GM23338 (cell line): ENCODE results near the gene TSHZ3. TPM values are rescaled to one million over a fixed set of nuclear protein-coding genes. Genes with fewer than 3 reads are reported as not detected.
A peak's percentile ranks its signal among the peaks of the same experiment; 100 is the strongest.

Experiments used
- ATAC-seq: fragments of 200-7000 bp; cut with Tn5 transposase; 3 replicates; pipeline ENCODE4 v1.9.1; 2020
- DNase-seq: peaks from one replicate; pipeline ENCODE4 v3.0.0-alpha.2; 2015; ENCODE audit warnings: low spot score
- H2AFZ ChIP-seq: fragments of 200-600 bp; sonication (generic); 2 replicates; pipeline ENCODE4 v1.8.0; 2016; ENCODE audit warnings: antibody characterized with exemption, mild to moderate bottlenecking, moderate library complexity
- H3F3A ChIP-seq: fragments of 200-600 bp; sonication (generic); replicated peaks from 2 replicates; pipeline ENCODE4 v1.8.0; 2017; ENCODE audit warnings: antibody characterized with exemption, mixed run types, low read depth
- H3K27ac ChIP-seq: fragments of 200-600 bp; sonication (generic); 2 replicates; pipeline ENCODE4 v1.6.1; 2016; ENCODE audit warnings: low read depth
- H3K27me3 ChIP-seq: fragments of 200-600 bp; sonication (generic); 2 replicates; pipeline ENCODE4 v1.8.0; 2016; ENCODE audit warnings: mild to moderate bottlenecking, mixed run types, moderate library complexity; ENCODE audit not compliant: insufficient read depth
- H3K36me3 ChIP-seq: fragments of 200-600 bp; sonication (generic); 2 replicates; pipeline ENCODE4 v1.8.0; 2016; ENCODE audit warnings: mild to moderate bottlenecking; ENCODE audit not compliant: insufficient read depth
- H3K4me1 ChIP-seq: fragments of 200-600 bp; sonication (generic); 2 replicates; pipeline ENCODE4 v1.8.0; 2016; ENCODE audit warnings: mild to moderate bottlenecking, moderate library complexity; ENCODE audit not compliant: insufficient read depth
- H3K4me2 ChIP-seq: fragments of 200-600 bp; sonication (generic); 2 replicates; pipeline ENCODE4 v1.7.1; 2017; ENCODE audit warnings: mixed run types
- H3K4me3 ChIP-seq: fragments of 200-600 bp; sonication (generic); 2 replicates; pipeline ENCODE4 v1.6.1; 2016; ENCODE audit warnings: mixed run types
- H3K79me2 ChIP-seq: fragments of 200-600 bp; sonication (generic); replicated peaks from 2 replicates; pipeline ENCODE4 v1.8.0; 2017; ENCODE audit warnings: mild to moderate bottlenecking; ENCODE audit not compliant: insufficient read depth
- H3K9me2 ChIP-seq: fragments of 200-600 bp; sonication (generic); 2 replicates; pipeline ENCODE4 v1.8.0; 2017; ENCODE audit not compliant: insufficient read depth
- H4K20me1 ChIP-seq: fragments of 200-600 bp; sonication (generic); replicated peaks from 2 replicates; pipeline ENCODE4 v1.8.0; 2017; ENCODE audit warnings: mild to moderate bottlenecking; ENCODE audit not compliant: insufficient read depth
- H3K27ac Mint-ChIP-seq: 2 replicates; pipeline ENCODE4 v1.8.0; 2020; ENCODE audit warnings: inconsistent platforms, mild to moderate bottlenecking, moderate library complexity, mixed read lengths
- H3K27me3 Mint-ChIP-seq: 3 replicates; pipeline ENCODE4 v1.8.0; 2022; ENCODE audit warnings: low read depth, mild to moderate bottlenecking, moderate library complexity, mixed read lengths, inconsistent platforms; ENCODE audit not compliant: insufficient read depth, poor library complexity
- H3K36me3 Mint-ChIP-seq: 3 replicates; pipeline ENCODE4 v1.8.0; 2021; ENCODE audit warnings: low read depth, mild to moderate bottlenecking, inconsistent platforms, moderate library complexity, mixed read lengths
- H3K4me1 Mint-ChIP-seq: 3 replicates; pipeline ENCODE4 v1.8.0; 2020; ENCODE audit warnings: mild to moderate bottlenecking, inconsistent platforms, mixed read lengths
- H3K4me3 Mint-ChIP-seq: 3 replicates; pipeline ENCODE4 v1.8.0; 2021; ENCODE audit warnings: moderate library complexity, mild to moderate bottlenecking, inconsistent platforms, mixed read lengths
- H3K9me3 Mint-ChIP-seq: 3 replicates; pipeline ENCODE4 v1.8.0; 2020; ENCODE audit warnings: moderate library complexity, mild to moderate bottlenecking, inconsistent platforms, mixed read lengths
- CREB1 ChIP-seq: fragments of 250-450 bp; sonication (Bioruptor Pico); IDR thresholded peaks from 2 replicates; pipeline ENCODE4 v1.5.0; 2020; ENCODE audit warnings: low read depth, mild to moderate bottlenecking, moderate library complexity
- CTCF ChIP-seq, 2 experiments: fragments of 200-600 bp in 1 of 2; sonication (generic) in 1 of 2; conservative IDR thresholded peaks; 2 replicates each; pipeline versions ENCODE4 v1.5.1 to v1.6.1; 2016 to 2017; ENCODE audit warnings: antibody characterized with exemption in 2 of 2, low read depth in 2 of 2, mild to moderate bottlenecking in 2 of 2, moderate library complexity in 1 of 2
- EZH2 ChIP-seq: fragments of 200-600 bp; sonication (generic); IDR thresholded peaks from one replicate; pipeline ENCODE4 v1.8.0; 2017; ENCODE audit warnings: antibody characterized with exemption, mild to moderate bottlenecking, low read depth; ENCODE audit not compliant: unreplicated experiment
- EZH2phosphoT487 ChIP-seq: fragments of 200-600 bp; sonication (generic); IDR thresholded peaks from one replicate; pipeline ENCODE4 v1.8.1; 2018; ENCODE audit warnings: antibody characterized with exemption; ENCODE audit not compliant: unreplicated experiment
- POLR2AphosphoS5 ChIP-seq: IDR thresholded peaks from 2 replicates; pipeline ENCODE4 v1.6.1; 2016; ENCODE audit warnings: antibody characterized with exemption, low read depth
- ZNF331 ChIP-seq: fragments of 250-450 bp; sonication (Bioruptor Pico); IDR thresholded peaks from 2 replicates; pipeline ENCODE4 v1.5.0; 2020; ENCODE audit warnings: low read depth, mild to moderate bottlenecking, moderate library complexity
- ZNF462 ChIP-seq: fragments of 250-450 bp; sonication (Bioruptor Pico); IDR thresholded peaks from 2 replicates; pipeline ENCODE4 v1.5.0; 2020; ENCODE audit warnings: mild to moderate bottlenecking, moderate library complexity
- polyA plus RNA-seq: library from polyadenylated mRNA; unstranded; fragments of >200 nt; fragmentation: Nextera tagmentation; extraction: Ambion mirVana; gene quantifications from 2 replicates; pipeline ENCODE4 v1.2.1, GENCODE V29; 2016
- total RNA-seq: library from RNA; depleted of rRNA; stranded (reverse); fragments of >200 nt; shearing (Covaris generic); gene quantifications from 2 replicates; pipeline ENCODE4 v1.2.3, GENCODE V29; 2014
- TF ChIP-seq, protein P1 (sequence below): IDR thresholded peaks from 2 replicates; pipeline ENCODE4 v1.6.1; 2016; ENCODE audit warnings: antibody characterized with exemption

The TSHZ3 gene
- total and polyA plus RNA-seq, 2 experiments from 2014 or later = 3.8 to 8.9 TPM

- TF ChIP-seq CREB1 (CRISPR knock-in tag) = no peak
- TF ChIP-seq, protein P1, sequence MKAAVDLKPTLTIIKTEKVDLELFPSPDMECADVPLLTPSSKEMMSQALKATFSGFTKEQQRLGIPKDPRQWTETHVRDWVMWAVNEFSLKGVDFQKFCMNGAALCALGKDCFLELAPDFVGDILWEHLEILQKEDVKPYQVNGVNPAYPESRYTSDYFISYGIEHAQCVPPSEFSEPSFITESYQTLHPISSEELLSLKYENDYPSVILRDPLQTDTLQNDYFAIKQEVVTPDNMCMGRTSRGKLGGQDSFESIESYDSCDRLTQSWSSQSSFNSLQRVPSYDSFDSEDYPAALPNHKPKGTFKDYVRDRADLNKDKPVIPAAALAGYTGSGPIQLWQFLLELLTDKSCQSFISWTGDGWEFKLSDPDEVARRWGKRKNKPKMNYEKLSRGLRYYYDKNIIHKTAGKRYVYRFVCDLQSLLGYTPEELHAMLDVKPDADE = no peak
Observed at GRCh38 chr19:31355665-31356289, 6.5 kb upstream of the TSHZ3 start (continued).

DNA sequence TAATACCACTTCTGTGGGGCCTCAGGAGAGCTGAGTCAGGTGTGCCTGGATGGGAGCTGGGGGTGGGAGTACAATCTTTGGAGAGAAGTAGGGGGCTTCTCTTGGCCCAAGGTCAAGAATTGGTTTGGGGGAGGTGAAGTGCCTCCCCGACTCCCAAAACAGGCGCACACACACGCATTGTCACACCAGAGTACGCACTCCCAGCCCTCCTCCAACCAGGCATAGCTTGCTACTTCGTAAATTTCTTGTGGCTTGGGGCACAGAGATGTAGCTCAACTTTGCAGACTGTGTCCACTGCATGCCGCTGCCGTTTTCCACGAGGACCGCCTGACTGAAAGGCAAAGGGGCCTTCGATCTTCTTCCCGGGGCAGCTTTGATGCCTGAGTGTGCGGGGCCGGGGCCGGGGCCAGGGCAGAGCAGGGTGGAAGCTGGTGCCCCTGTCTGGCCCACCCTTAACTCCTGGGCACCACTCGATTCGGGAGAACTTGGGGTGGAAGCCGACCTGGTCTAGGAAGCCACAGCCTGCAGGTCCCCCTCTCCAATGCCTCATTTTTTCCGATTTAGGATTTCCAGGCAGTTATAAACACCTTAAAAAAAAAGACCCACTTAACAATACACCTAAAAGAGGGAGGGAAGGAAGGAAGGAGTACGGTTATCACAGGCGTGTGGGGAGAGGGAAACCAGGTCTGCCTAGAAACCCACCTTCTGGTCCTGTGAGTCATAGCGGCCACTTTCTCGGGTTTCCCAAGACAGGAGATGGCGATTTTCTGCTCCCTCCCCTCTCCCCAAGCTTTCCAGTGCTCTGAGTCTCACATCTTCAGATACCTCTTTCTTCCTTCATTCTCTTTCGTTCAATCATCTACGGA, 5.8 kb upstream of the TSHZ3 start:
- Histone ChIP-seq H3K27me3 (peaks cover 73% of the 10 kb centered on the region), H3K79me2 (no peaks in the 10 kb centered on the region), H3K4me2 (peak overlapping the region; percentile 98), H2AFZ (no peak overlapping the region), H3K36me3 (no peaks in the 10 kb centered on the region), H4K20me1 (no peaks in the 10 kb centered on the region), H3K4me3 (peak overlapping the region; percentile 83), H3K9me2 (peaks cover 5% of the 10 kb centered on the region; the same call in 1 of the 2 replicates), H3K4me1 (peaks cover 47% of the 10 kb centered on the region), H3F3A (peaks cover 10% of the 10 kb centered on the region; the same call in 1 of the 2 replicates), H3K27ac (no peak overlapping the region)
- peaks cover 46% of the 10 kb centered on the region for H3K4me1 Mint-ChIP-seq
- H3K36me3 Mint-ChIP-seq = peaks cover 2% of the 10 kb centered on the region; the same call in 2 of the 3 replicates
- TF ChIP-seq CREB1 (CRISPR knock-in tag) (peak; percentile 33; the same call in 1 of the 2 replicates), EZH2 (peak; percentile 3), ZNF331 (no peak)
- no peak overlapping the region for H3K27ac Mint-ChIP-seq
- ATAC-seq = peak; percentile 8
- H3K9me3 Mint-ChIP-seq = peaks cover 2% of the 10 kb centered on the region; the same call in 2 of the 3 replicates
- H3K4me3 Mint-ChIP-seq = peak overlapping the region; percentile 93
- peak; percentile 95 for DNase-seq
- H3K27me3 Mint-ChIP-seq = peaks cover 73% of the 10 kb centered on the region

DNA sequence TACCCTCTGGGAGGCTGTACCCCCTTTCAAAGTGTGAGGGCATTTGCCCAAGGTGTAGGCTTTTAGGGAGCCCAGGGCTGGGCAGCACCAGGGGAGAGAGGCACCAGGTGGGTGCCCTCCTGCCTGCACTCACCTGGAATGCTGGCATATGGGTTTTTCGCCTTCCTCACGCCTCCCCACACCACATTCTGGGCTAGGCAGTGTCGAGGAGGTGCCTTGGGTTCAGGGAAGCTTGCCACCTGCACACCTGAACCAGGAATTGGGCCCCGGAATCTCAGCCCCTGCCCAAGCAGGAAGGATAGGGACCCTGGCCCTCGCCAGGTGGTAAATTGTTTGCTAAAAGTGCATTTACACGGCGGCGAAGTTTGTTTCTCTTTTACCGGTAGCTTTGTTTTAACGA, 5.1 kb upstream of the TSHZ3 start:
- peaks cover 2% of the 10 kb centered on the region; the same call in 2 of the 3 replicates for H3K9me3 Mint-ChIP-seq
- H3K27ac ChIP-seq = no peak overlapping the region
- H3K79me2 ChIP-seq = no peaks in the 10 kb centered on the region
- peaks cover 2% of the 10 kb centered on the region; the same call in 2 of the 3 replicates for H3K36me3 Mint-ChIP-seq
- H3K4me2 ChIP-seq = peak overlapping the region; percentile 98
- H3K4me3 ChIP-seq = peak overlapping the region; percentile 83
- no peaks in the 10 kb centered on the region for H3K36me3 ChIP-seq
- ATAC-seq (no peak; the same call in 2 of the 3 replicates), DNase-seq (peak; percentile 53)
- H2AFZ ChIP-seq = no peak overlapping the region
- H3K4me3 Mint-ChIP-seq = peak overlapping the region; percentile 93
- peaks cover 73% of the 10 kb centered on the region for H3K27me3 ChIP-seq
- H3K4me1 Mint-ChIP-seq = peaks cover 46% of the 10 kb centered on the region
- H3K27ac Mint-ChIP-seq = no peak overlapping the region
- peaks cover 47% of the 10 kb centered on the region for H3K4me1 ChIP-seq
- no peaks in the 10 kb centered on the region for H4K20me1 ChIP-seq
- H3K9me2 ChIP-seq = peaks cover 5% of the 10 kb centered on the region; the same call in 1 of the 2 replicates
- peaks cover 10% of the 10 kb centered on the region; the same call in 1 of the 2 replicates for H3F3A ChIP-seq
- peaks cover 71% of the 10 kb centered on the region for H3K27me3 Mint-ChIP-seq
- no peak for TF ChIP-seq EZH2phosphoT487
- TF ChIP-seq ZNF331 = no peak
- TF ChIP-seq POLR2AphosphoS5 = no peak
- no peak for TF ChIP-seq CTCF (conservative IDR thresholded peaks at IDR 0.05; ENCODE audit: low read depth in 2 of 2)
- TF ChIP-seq ZNF462 (CRISPR knock-in tag) = no peak
